Natural killer cell (primary cell): Measurements from ENCODE around the gene CHKA. TPM values are rescaled to one million over a fixed set of nuclear protein-coding genes. Genes with fewer than 3 reads are reported as not detected.

Experiments used
- ATAC-seq, 3 donors: fragments of 150-1000 bp in 2 of 3; fragments of 200-7000 bp in 1 of 3; cut with Tn5 transposase; 1 replicate in 1 of 3; 2 replicates in 2 of 3; pipeline ENCODE4 v1.10.0; 2021; ENCODE audit warnings: mild to moderate bottlenecking in 2 of 3, moderate library complexity in 2 of 3
- DNase-seq, 2 donors: peaks; one replicate each; pipeline versions ENCODE4 v3.0.0 to v3.0.0-alpha.2; 2013 to 2021; ENCODE audit warnings: mixed read lengths in 1 of 2
- H3K27ac ChIP-seq: one replicate; pipeline ENCODE4 v1.5.1; 2013; ENCODE audit warnings: mild to moderate bottlenecking, low read length
- H3K27me3 ChIP-seq: one replicate; pipeline ENCODE4 v1.6.1; 2013; ENCODE audit warnings: low read length; ENCODE audit not compliant: control insufficient read depth, insufficient read depth
- H3K36me3 ChIP-seq: one replicate; pipeline ENCODE4 v1.6.1; 2013; ENCODE audit warnings: low read length; ENCODE audit not compliant: control insufficient read depth, insufficient read depth
- H3K4me1 ChIP-seq: one replicate; pipeline ENCODE4 v1.6.1; 2013; ENCODE audit warnings: low read length; ENCODE audit not compliant: control insufficient read depth, insufficient read depth
- H3K4me3 ChIP-seq: one replicate; pipeline ENCODE4 v1.5.1; 2013; ENCODE audit warnings: low read length
- H3K9me3 ChIP-seq: one replicate; pipeline ENCODE4 v1.6.1; 2013; ENCODE audit warnings: low read length; ENCODE audit not compliant: control insufficient read depth, insufficient read depth
- H3K27ac Mint-ChIP-seq, 2 donors: one replicate each; pipeline ENCODE4 v1.8.0; 2022; ENCODE audit warnings: mild to moderate bottlenecking in 2 of 2, mixed read lengths in 2 of 2, moderate library complexity in 1 of 2
- H3K27me3 Mint-ChIP-seq, 2 donors: one replicate each; pipeline ENCODE4 v1.8.0; 2022; ENCODE audit warnings: low read depth in 2 of 2, mixed read lengths in 2 of 2
- H3K36me3 Mint-ChIP-seq: one replicate; pipeline ENCODE4 v1.8.0; 2022; ENCODE audit warnings: mixed read lengths
- H3K4me1 Mint-ChIP-seq, 2 donors: one replicate each; pipeline ENCODE4 v1.8.0; 2022; ENCODE audit warnings: mixed read lengths in 2 of 2
- H3K4me3 Mint-ChIP-seq: one replicate; pipeline ENCODE4 v1.8.0; 2022; ENCODE audit warnings: mild to moderate bottlenecking, moderate library complexity, mixed read lengths
- H3K9me3 Mint-ChIP-seq, 2 donors: one replicate each; pipeline ENCODE4 v1.8.0; 2022; ENCODE audit warnings: mixed read lengths in 2 of 2
- CTCF ChIP-seq: fragments of 200-600 bp; IDR thresholded peaks from one replicate; pipeline ENCODE4 v1.8.0; 2022; ENCODE audit warnings: antibody characterized with exemption
- WGBS: methylation state at CpG from one replicate; pipeline ENCODE4 v1.1.7; 2013; ENCODE audit warnings: missing lambda C conversion rate; ENCODE audit not compliant: insufficient coverage; 5-methylcytosine and 5-hydroxymethylcytosine counted together
- intact Hi-C: fragments of 100-400 bp; cut with micrococcal nuclease; formaldehyde crosslinking; loops from one replicate; pipeline ENCODE4 v1.14.2; 2022
- total RNA-seq, 4 donors: library from RNA; stranded (reverse); fragments of 120-200 nt in 1 of 4; gene quantifications; one replicate each; pipeline versions ENCODE4 v1.2.3 to v1.2.4, GENCODE V29; 2013 to 2022

The CHKA gene
- total RNA-seq, 3 donors from 2014 or later (not counting 1 experiment from before 2014, with no cell fraction given): 15.8 to 24.6 (median 24.4) TPM

- Histone ChIP-seq H3K27ac (no peak overlapping the region), H3K9me3 (no peaks in the 10 kb centered on the region), H3K36me3 (no peaks in the 10 kb centered on the region), H3K27me3 (peaks cover 11% of the 10 kb centered on the region), H3K4me1 (peaks cover 7% of the 10 kb centered on the region), H3K4me3 (no peak overlapping the region)
- Mint-ChIP-seq H3K9me3 (no peaks in the 10 kb centered on the region), H3K27me3 (peaks cover 12 to 15% of the 10 kb centered on the region in 2 donors), H3K36me3 (no peaks in the 10 kb centered on the region), H3K4me1 (no peaks in the 10 kb centered on the region), H3K4me3 (no peak overlapping the region), H3K27ac (no peak overlapping the region)
- WGBS: 22% methylated on average over 45 of the region's 48 CpGs
- TF ChIP-seq CTCF: no peak
- no peak for ATAC-seq
- DNase-seq: no peak
- intact Hi-C loops: no loop called here
These were observed 6.8 kb upstream of the CHKA start for GRCh38 chr11:68127714-68128681.

GRCh38 chr11:68125164-68125563, 4.0 kb upstream of the CHKA start:
- Histone ChIP-seq H3K27me3 (peaks cover 11% of the 10 kb centered on the region), H3K4me1 (peaks cover 19% of the 10 kb centered on the region), H3K36me3 (no peaks in the 10 kb centered on the region), H3K9me3 (no peaks in the 10 kb centered on the region), H3K27ac (no peak overlapping the region), H3K4me3 (no peak overlapping the region)
- TF ChIP-seq CTCF: no peak
- intact Hi-C loops: no loop called here
- peaks cover 3 to 11% of the 10 kb centered on the region in 2 donors for H3K4me1 Mint-ChIP-seq
- DNase-seq (no peak), ATAC-seq (no peak)
- no peaks in the 10 kb centered on the region for H3K36me3 Mint-ChIP-seq
- no peaks in the 10 kb centered on the region for H3K9me3 Mint-ChIP-seq
- H3K27ac Mint-ChIP-seq: no peak overlapping the region
- 87% methylated on average over 4 of the region's 4 CpGs for WGBS
- H3K4me3 Mint-ChIP-seq: no peak overlapping the region
- H3K27me3 Mint-ChIP-seq: peaks cover 12 to 15% of the 10 kb centered on the region in 2 donors

GRCh38 chr11:68122936-68123539, 1.9 kb upstream of the CHKA start:
- Mint-ChIP-seq H3K27me3 (no peaks in the 10 kb centered on the region), H3K4me1 (peaks cover 5 to 18% of the 10 kb centered on the region in 2 donors), H3K27ac (no peak overlapping the region), H3K9me3 (no peaks in the 10 kb centered on the region), H3K36me3 (no peaks in the 10 kb centered on the region), H3K4me3 (no peak overlapping the region)
- Histone ChIP-seq H3K27me3 (peaks cover 2% of the 10 kb centered on the region), H3K4me3 (no peak overlapping the region), H3K4me1 (peaks cover 23% of the 10 kb centered on the region), H3K9me3 (no peaks in the 10 kb centered on the region), H3K36me3 (no peaks in the 10 kb centered on the region), H3K27ac (no peak overlapping the region)
- 93% methylated on average over 9 of the region's 9 CpGs for WGBS
- intact Hi-C loops: no loop called here
- TF ChIP-seq CTCF: no peak
- no peak for ATAC-seq
- no peak for DNase-seq
